HepG2 (cell line): ENCODE results near the gene DOCK1. TPM values are rescaled to one million over a fixed set of nuclear protein-coding genes. Genes with fewer than 3 reads are reported as not detected.

Experiments
- ATAC-seq: fragments of 200-7000 bp; cut with Tn5 transposase; 3 replicates; pipeline ENCODE4 v1.9.1; 2020; ENCODE audit warnings: mild to moderate bottlenecking, moderate library complexity
- BruUV-seq: library from RNA; stranded (reverse); fragments of 400-500 nt; replicated peaks from 2 replicates; lab custom pipeline; 2021; lab: Mats Ljungman, UMichigan
- CTCF ChIA-PET: fragments of 300-600 bp; formaldehyde crosslinking; extraction: SDS; loops from one replicate; lab custom pipeline; 2021; ENCODE audit warnings: low total read pairs, inconsistent platforms, low intra/inter-chr PET ratio; lab: Yijun Ruan, JAX
- POLR2A ChIA-PET: fragments of 350-600 bp; sonication (Branson Sonifier 250); formaldehyde crosslinking; loops from one replicate; lab custom pipeline; 2020; ENCODE audit warnings: antibody characterized with exemption, inconsistent platforms; lab: Yijun Ruan, JAX
- DNase-seq: peaks from one replicate; pipeline ENCODE4 v3.0.0-alpha.2; 2015; ENCODE audit warnings: low spot score
- FAIRE-seq: peaks from 3 replicates; lab custom pipeline; 2011; peaks lifted over from hg19 to GRCh38; lab: Jason Lieb, UNC
- H2AFZ ChIP-seq: one replicate; pipeline ENCODE4 v1.6.1; 2011; ENCODE audit warnings: low read length, inconsistent platforms
- H3K27ac ChIP-seq: fragments of 300-600 bp; 3 replicates; pipeline ENCODE4 v1.8.0; 2011; ENCODE audit warnings: mixed run types, mild to moderate bottlenecking, mixed read lengths, low read length, inconsistent platforms; ENCODE audit not compliant: insufficient read depth; ENCODE audit errors: extremely low read length
- H3K27me3 ChIP-seq, 2 experiments: fragments of 200-600 bp in 1 of 2; 2 replicates in 1 of 2; 3 replicates in 1 of 2; pipeline versions ENCODE4 v1.6.0 to v1.8.0; 2011; ENCODE audit warnings: low read length in 2 of 2, mild to moderate bottlenecking in 2 of 2, moderate library complexity in 2 of 2, inconsistent platforms in 1 of 2; ENCODE audit not compliant: insufficient read depth in 2 of 2, control insufficient read depth in 1 of 2
- H3K36me3 ChIP-seq, 2 experiments: fragments of 200-600 bp in 1 of 2; replicated peaks in 1 of 2; 2 replicates in 1 of 2; 3 replicates in 1 of 2; pipeline versions ENCODE4 v1.5.1 to v1.8.0; 2011; ENCODE audit warnings: low read length in 2 of 2, inconsistent platforms in 1 of 2; ENCODE audit not compliant: insufficient read depth in 2 of 2, control insufficient read depth in 1 of 2
- H3K4me1 ChIP-seq: 2 replicates; pipeline ENCODE4 v1.5.1; 2012; ENCODE audit warnings: low read length, inconsistent platforms; ENCODE audit not compliant: insufficient read depth
- H3K4me2 ChIP-seq: 2 replicates; pipeline ENCODE4 v1.6.0; 2011; ENCODE audit warnings: low read depth, low read length, inconsistent platforms
- H3K4me3 ChIP-seq, 3 experiments: fragments of 200-600 bp in 1 of 3; sonication (generic), shearing (Covaris generic) in 1 of 3; replicated peaks in 1 of 3; 2 replicates each; pipeline ENCODE4 v1.5.1; 2011 to 2016; ENCODE audit warnings: low read length in 3 of 3, inconsistent platforms in 2 of 3, low read depth in 2 of 3, mild to moderate bottlenecking in 2 of 3, control low read depth in 1 of 3, mixed read lengths in 1 of 3; ENCODE audit not compliant: insufficient read depth in 1 of 3
- H3K79me2 ChIP-seq: one replicate; pipeline ENCODE4 v1.6.1; 2011; ENCODE audit warnings: low read length, inconsistent platforms; ENCODE audit not compliant: insufficient read depth
- H3K9ac ChIP-seq: 2 replicates; pipeline ENCODE4 v1.6.0; 2011; ENCODE audit warnings: mild to moderate bottlenecking, low read depth, low read length, inconsistent platforms; ENCODE audit not compliant: insufficient read depth
- H3K9me3 ChIP-seq: 2 replicates; pipeline ENCODE4 v1.5.1; 2012; ENCODE audit warnings: mild to moderate bottlenecking, low read length
- H4K20me1 ChIP-seq: 2 replicates; pipeline ENCODE4 v1.6.0; 2011; ENCODE audit warnings: inconsistent platforms, mild to moderate bottlenecking, low read length, moderate library complexity; ENCODE audit not compliant: insufficient read depth
- BORCS8-MEF2B ChIP-seq: sonication (generic); formaldehyde crosslinking; IDR thresholded peaks from 2 replicates; pipeline ENCODE4 v1.8.0; 2022; ENCODE audit warnings: mild to moderate bottlenecking, missing genetic modification reagents
- CBFB ChIP-seq: sonication (generic); formaldehyde crosslinking; IDR thresholded peaks from 2 replicates; pipeline ENCODE4 v1.4.0; 2020; ENCODE audit warnings: missing genetic modification reagents
- RCOR2 ChIP-seq: IDR thresholded peaks from 2 replicates; pipeline ENCODE4 v1.6.1; 2016; ENCODE audit warnings: missing biosample characterization, missing genetic modification reagents
- U2AF2 ChIP-seq: fragments of 200-400 bp; formaldehyde crosslinking; IDR thresholded peaks from 2 replicates; pipeline ENCODE4 v1.6.1; 2017; ENCODE audit warnings: low read depth, mild to moderate bottlenecking, low read length
- ZNF138 ChIP-seq: sonication (generic); formaldehyde crosslinking; IDR thresholded peaks from 2 replicates; pipeline ENCODE4 v1.5.0; 2020; ENCODE audit warnings: mild to moderate bottlenecking, low read depth, missing genetic modification reagents
- ZNF572 ChIP-seq: sonication (generic); formaldehyde crosslinking; IDR thresholded peaks from 2 replicates; pipeline ENCODE4 v1.5.1; 2020; ENCODE audit warnings: mild to moderate bottlenecking, missing genetic modification reagents
- whole genome bisulfite sequencing: methylation state at CpG from one replicate; pipeline ENCODE4 v1.1.6; 2017; ENCODE audit warnings: low lambda C conversion rate; 5-methylcytosine and 5-hydroxymethylcytosine counted together
- in situ Hi-C: cut with HindIII; loops from 2 replicates; pipeline ENCODE4 v1.10.0; 2017; ENCODE audit warnings: low pct_unique_long_range_greater_than_20kb; ENCODE audit not compliant: extremely low pct_ligation_motif_present
- intact Hi-C: fragments of 100-400 bp; cut with micrococcal nuclease; formaldehyde crosslinking; loops from one replicate; pipeline ENCODE4 v1.10.0; 2022; ENCODE audit not compliant: unreplicated experiment
- polyA plus RNA-seq, 8 experiments: library from polyadenylated mRNA; depleted of rRNA in 3 of 8; stranded (reverse) in 7 of 8; unstranded in 1 of 8; fragments of >200 nt; fragmentation: Illumina TruSeq in 4 of 8; extraction: Trizol in 4 of 8; gene quantifications; 2 replicates each; pipeline versions ENCODE4 v1.2.1 to v1.2.3, GENCODE V29; 2011 to 2016; ENCODE audit warnings: low read depth in 4 of 8, missing spikeins in 1 of 8, mixed read lengths in 1 of 8; ENCODE audit not compliant: insufficient read depth in 1 of 8
- total RNA-seq, 5 experiments: library from RNA; depleted of rRNA; stranded (reverse); fragments of >200 nt; fragmentation: Illumina TruSeq; extraction: Trizol; gene quantifications; 2 replicates each; pipeline ENCODE4 v1.2.3, GENCODE V29; 2016; ENCODE audit warnings: low read depth in 1 of 5
- TF ChIP-seq, protein P1 (sequence below): sonication (generic); formaldehyde crosslinking; IDR thresholded peaks from 2 replicates; pipeline ENCODE4 v1.5.0; 2020; ENCODE audit warnings: mild to moderate bottlenecking, missing genetic modification reagents, borderline replicate concordance
- TF ChIP-seq, protein P2 (sequence below): sonication (generic); formaldehyde crosslinking; IDR thresholded peaks from 2 replicates; pipeline ENCODE4 v1.4.0; 2020; ENCODE audit warnings: missing genetic modification reagents, borderline replicate concordance
- TF ChIP-seq, protein P3 (sequence below): sonication (generic); formaldehyde crosslinking; IDR thresholded peaks from 2 replicates; pipeline ENCODE4 v1.4.0; 2020; ENCODE audit warnings: missing genetic modification reagents

DOCK1 gene
- total and polyA plus RNA-seq, 2 of the 13 experiments (the other 11 are each of a cell fraction or from before 2014, with no cell fraction given) = 8.3 to 25.5 TPM

DNA sequence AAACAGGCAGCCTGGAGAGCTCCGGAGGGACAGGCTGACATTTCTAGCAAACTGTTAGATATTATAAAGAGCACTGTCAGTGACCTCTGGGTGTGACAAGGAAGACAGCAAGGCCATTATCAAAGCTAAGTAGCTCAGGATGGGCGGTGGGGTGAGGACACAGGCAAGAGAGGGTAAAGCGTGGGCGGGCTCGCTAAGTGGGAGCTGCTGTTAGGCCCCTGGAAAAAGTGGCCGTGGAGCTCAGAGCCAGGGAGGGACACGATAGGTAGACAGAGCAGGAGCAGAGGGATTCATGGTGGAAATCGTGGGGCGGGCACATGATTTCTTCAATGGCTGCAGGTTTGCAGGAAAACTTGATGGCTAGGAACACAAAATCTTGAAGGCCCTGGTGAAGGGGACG, 592.5 kb downstream of the DOCK1 start (continued):
- TF ChIP-seq, protein P1, sequence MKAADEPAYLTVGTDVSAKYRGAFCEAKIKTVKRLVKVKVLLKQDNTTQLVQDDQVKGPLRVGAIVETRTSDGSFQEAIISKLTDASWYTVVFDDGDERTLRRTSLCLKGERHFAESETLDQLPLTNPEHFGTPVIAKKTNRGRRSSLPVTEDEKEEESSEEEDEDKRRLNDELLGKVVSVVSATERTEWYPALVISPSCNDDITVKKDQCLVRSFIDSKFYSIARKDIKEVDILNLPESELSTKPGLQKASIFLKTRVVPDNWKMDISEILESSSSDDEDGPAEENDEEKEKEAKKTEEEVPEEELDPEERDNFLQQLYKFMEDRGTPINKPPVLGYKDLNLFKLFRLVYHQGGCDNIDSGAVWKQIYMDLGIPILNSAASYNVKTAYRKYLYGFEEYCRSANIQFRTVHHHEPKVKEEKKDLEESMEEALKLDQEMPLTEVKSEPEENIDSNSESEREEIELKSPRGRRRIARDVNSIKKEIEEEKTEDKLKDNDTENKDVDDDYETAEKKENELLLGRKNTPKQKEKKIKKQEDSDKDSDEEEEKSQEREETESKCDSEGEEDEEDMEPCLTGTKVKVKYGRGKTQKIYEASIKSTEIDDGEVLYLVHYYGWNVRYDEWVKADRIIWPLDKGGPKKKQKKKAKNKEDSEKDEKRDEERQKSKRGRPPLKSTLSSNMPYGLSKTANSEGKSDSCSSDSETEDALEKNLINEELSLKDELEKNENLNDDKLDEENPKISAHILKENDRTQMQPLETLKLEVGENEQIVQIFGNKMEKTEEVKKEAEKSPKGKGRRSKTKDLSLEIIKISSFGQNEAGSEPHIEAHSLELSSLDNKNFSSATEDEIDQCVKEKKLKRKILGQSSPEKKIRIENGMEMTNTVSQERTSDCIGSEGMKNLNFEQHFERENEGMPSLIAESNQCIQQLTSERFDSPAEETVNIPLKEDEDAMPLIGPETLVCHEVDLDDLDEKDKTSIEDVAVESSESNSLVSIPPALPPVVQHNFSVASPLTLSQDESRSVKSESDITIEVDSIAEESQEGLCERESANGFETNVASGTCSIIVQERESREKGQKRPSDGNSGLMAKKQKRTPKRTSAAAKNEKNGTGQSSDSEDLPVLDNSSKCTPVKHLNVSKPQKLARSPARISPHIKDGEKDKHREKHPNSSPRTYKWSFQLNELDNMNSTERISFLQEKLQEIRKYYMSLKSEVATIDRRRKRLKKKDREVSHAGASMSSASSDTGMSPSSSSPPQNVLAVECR (CRISPR knock-in tag) = no peak
- no peak for TF ChIP-seq CBFB (CRISPR knock-in tag)

DNA sequence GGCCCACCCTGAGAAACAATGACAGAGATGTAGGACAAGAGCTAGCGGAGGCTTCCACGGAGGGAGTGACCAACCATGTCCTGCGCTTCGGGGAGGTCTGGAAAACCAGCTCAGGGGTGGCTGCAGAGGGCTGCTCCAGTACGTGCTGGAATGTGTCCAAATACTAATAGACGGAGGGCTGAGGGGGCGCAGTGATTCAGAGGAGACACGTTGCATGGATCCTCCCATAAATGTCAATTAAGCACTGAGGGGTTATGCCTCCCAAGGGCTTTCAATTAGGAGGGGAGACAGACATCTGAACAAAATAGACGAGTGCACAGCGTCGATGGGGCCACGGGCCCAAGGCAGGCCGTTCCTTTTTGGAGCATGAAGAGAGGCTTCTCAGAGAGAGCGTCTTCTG, 592.9 kb downstream of the DOCK1 start:
- no peak overlapping the region for H3K27ac ChIP-seq
- no peak overlapping the region for H2AFZ ChIP-seq
- H3K4me3 ChIP-seq = no peak overlapping the region
- ChIA-PET CTCF (no interaction called here), POLR2A (no interaction called here)
- 12% methylated on average over 12 of the region's 14 CpGs for WGBS
- FAIRE-seq = no peak
- no TSS peak for BruUV-seq
- in situ Hi-C loops = no loop called here
- H3K27me3 ChIP-seq = peaks cover 2 to 48% of the 10 kb centered on the region in 2 experiments; a peak in 3 of 5 replicates
- no peak overlapping the region for H3K9ac ChIP-seq
- H3K4me2 ChIP-seq = no peak overlapping the region
- DNase-seq = no peak
- H3K9me3 ChIP-seq = no peaks in the 10 kb centered on the region
- intact Hi-C loops = no loop called here
- no peaks in the 10 kb centered on the region for H4K20me1 ChIP-seq
- ATAC-seq = no peak
- H3K4me1 ChIP-seq = no peaks in the 10 kb centered on the region
- no peaks in the 10 kb centered on the region for H3K79me2 ChIP-seq
- H3K36me3 ChIP-seq = no peaks in the 10 kb centered on the region
- TF ChIP-seq U2AF2 (no peak), ZNF572 (no peak), RCOR2 (CRISPR knock-in tag) (no peak), BORCS8-MEF2B (CRISPR knock-in tag) (no peak), ZNF138 (no peak)
- TF ChIP-seq, protein P2, sequence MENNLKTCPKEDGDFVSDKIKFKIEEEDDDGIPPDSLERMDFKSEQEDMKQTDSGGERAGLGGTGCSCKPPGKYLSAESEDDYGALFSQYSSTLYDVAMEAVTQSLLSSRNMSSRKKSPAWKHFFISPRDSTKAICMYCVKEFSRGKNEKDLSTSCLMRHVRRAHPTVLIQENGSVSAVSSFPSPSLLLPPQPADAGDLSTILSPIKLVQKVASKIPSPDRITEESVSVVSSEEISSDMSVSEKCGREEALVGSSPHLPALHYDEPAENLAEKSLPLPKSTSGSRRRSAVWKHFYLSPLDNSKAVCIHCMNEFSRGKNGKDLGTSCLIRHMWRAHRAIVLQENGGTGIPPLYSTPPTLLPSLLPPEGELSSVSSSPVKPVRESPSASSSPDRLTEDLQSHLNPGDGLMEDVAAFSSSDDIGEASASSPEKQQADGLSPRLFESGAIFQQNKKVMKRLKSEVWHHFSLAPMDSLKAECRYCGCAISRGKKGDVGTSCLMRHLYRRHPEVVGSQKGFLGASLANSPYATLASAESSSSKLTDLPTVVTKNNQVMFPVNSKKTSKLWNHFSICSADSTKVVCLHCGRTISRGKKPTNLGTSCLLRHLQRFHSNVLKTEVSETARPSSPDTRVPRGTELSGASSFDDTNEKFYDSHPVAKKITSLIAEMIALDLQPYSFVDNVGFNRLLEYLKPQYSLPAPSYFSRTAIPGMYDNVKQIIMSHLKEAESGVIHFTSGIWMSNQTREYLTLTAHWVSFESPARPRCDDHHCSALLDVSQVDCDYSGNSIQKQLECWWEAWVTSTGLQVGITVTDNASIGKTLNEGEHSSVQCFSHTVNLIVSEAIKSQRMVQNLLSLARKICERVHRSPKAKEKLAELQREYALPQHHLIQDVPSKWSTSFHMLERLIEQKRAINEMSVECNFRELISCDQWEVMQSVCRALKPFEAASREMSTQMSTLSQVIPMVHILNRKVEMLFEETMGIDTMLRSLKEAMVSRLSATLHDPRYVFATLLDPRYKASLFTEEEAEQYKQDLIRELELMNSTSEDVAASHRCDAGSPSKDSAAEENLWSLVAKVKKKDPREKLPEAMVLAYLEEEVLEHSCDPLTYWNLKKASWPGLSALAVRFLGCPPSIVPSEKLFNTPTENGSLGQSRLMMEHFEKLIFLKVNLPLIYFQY (CRISPR knock-in tag) = no peak
- TF ChIP-seq, protein P3, sequence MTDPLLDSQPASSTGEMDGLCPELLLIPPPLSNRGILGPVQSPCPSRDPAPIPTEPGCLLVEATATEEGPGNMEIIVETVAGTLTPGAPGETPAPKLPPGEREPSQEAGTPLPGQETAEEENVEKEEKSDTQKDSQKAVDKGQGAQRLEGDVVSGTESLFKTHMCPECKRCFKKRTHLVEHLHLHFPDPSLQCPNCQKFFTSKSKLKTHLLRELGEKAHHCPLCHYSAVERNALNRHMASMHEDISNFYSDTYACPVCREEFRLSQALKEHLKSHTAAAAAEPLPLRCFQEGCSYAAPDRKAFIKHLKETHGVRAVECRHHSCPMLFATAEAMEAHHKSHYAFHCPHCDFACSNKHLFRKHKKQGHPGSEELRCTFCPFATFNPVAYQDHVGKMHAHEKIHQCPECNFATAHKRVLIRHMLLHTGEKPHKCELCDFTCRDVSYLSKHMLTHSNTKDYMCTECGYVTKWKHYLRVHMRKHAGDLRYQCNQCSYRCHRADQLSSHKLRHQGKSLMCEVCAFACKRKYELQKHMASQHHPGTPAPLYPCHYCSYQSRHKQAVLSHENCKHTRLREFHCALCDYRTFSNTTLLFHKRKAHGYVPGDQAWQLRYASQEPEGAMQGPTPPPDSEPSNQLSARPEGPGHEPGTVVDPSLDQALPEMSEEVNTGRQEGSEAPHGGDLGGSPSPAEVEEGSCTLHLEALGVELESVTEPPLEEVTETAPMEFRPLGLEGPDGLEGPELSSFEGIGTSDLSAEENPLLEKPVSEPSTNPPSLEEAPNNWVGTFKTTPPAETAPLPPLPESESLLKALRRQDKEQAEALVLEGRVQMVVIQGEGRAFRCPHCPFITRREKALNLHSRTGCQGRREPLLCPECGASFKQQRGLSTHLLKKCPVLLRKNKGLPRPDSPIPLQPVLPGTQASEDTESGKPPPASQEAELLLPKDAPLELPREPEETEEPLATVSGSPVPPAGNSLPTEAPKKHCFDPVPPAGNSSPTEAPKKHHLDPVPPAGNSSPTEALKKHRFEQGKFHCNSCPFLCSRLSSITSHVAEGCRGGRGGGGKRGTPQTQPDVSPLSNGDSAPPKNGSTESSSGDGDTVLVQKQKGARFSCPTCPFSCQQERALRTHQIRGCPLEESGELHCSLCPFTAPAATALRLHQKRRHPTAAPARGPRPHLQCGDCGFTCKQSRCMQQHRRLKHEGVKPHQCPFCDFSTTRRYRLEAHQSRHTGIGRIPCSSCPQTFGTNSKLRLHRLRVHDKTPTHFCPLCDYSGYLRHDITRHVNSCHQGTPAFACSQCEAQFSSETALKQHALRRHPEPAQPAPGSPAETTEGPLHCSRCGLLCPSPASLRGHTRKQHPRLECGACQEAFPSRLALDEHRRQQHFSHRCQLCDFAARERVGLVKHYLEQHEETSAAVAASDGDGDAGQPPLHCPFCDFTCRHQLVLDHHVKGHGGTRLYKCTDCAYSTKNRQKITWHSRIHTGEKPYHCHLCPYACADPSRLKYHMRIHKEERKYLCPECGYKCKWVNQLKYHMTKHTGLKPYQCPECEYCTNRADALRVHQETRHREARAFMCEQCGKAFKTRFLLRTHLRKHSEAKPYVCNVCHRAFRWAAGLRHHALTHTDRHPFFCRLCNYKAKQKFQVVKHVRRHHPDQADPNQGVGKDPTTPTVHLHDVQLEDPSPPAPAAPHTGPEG = no peak
